Kidney epithelial cell (primary cell): ENCODE results near the gene CTNNA3. TPM values are rescaled to one million over a fixed set of nuclear protein-coding genes. Genes with fewer than 3 reads are reported as not detected.

Experiments used
- DNase-seq: peaks from one replicate; pipeline ENCODE4 v3.0.0-alpha.2; 2010; ENCODE audit warnings: low read depth
- H3K27me3 ChIP-seq: 2 replicates; pipeline ENCODE4 v1.6.0; 2011; ENCODE audit warnings: low read length; ENCODE audit not compliant: control insufficient read depth, insufficient read depth
- H3K36me3 ChIP-seq: 2 replicates; pipeline ENCODE4 v1.5.1; 2011; ENCODE audit warnings: low read length; ENCODE audit not compliant: control insufficient read depth, insufficient read depth
- H3K4me3 ChIP-seq: 2 replicates; pipeline ENCODE4 v1.5.1; 2011; ENCODE audit warnings: low read depth, mild to moderate bottlenecking, control low read depth, low read length
- total RNA-seq: library from RNA; depleted of rRNA; stranded (reverse); fragments of >200 nt; gene quantifications from 2 replicates; pipeline ENCODE4 v1.2.3, GENCODE V29; 2015
- TF ChIP-seq, protein P1 (sequence below): IDR thresholded peaks from 2 replicates; pipeline ENCODE4 v1.5.1; 2011; ENCODE audit warnings: mild to moderate bottlenecking, moderate library complexity, low read length, control low read depth, inconsistent platforms; ENCODE audit not compliant: insufficient read depth, poor library complexity, severe bottlenecking

Gene CTNNA3
- total RNA-seq, 1 donor from 2014 or later: 0.79 TPM

DNA sequence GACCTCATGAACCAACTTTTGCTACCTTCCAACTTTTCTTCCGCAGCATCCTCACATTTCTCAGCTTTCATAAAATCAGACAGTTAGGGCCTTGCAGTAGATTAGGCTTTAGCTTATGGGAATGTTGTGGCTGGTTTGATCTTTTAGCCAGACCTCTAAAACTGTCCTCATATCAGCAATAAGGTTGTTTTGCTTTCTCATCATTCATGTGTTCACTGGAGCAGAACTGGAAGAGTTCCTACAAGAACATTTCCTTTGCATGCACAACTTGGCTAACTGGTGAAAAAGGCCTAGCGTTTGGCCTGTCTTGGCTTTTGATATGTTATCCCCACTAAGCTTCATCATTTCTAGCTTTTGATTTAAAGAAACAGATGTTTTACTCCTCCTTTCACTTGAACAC is 900.1 kb downstream of the CTNNA3 start:
- no peak for DNase-seq
- H3K36me3 ChIP-seq: no peaks in the 10 kb centered on the region
- H3K4me3 ChIP-seq: no peak overlapping the region
- no peaks in the 10 kb centered on the region for H3K27me3 ChIP-seq
- TF ChIP-seq, protein P1, sequence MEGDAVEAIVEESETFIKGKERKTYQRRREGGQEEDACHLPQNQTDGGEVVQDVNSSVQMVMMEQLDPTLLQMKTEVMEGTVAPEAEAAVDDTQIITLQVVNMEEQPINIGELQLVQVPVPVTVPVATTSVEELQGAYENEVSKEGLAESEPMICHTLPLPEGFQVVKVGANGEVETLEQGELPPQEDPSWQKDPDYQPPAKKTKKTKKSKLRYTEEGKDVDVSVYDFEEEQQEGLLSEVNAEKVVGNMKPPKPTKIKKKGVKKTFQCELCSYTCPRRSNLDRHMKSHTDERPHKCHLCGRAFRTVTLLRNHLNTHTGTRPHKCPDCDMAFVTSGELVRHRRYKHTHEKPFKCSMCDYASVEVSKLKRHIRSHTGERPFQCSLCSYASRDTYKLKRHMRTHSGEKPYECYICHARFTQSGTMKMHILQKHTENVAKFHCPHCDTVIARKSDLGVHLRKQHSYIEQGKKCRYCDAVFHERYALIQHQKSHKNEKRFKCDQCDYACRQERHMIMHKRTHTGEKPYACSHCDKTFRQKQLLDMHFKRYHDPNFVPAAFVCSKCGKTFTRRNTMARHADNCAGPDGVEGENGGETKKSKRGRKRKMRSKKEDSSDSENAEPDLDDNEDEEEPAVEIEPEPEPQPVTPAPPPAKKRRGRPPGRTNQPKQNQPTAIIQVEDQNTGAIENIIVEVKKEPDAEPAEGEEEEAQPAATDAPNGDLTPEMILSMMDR: no peak

DNA sequence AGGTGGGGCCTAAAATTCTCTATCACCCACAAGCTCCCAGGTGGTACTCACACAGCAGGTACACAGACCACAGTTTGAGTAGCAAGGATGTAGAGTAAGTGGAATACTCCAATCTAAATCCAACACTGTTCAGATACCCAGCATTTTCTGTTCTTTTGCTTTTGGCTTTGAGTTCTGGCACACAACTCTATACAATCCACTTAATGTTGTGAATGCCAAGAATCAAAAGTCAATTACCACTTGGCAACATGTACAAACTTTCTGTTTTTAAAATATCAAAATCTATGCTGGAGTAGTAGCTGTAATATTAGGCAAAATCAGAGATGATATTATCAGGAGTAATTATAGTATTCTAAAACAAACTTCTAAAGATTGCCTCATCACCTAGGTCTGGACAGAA is 903.6 kb downstream of the CTNNA3 start:
- no peaks in the 10 kb centered on the region for H3K27me3 ChIP-seq
- TF ChIP-seq, protein P1: no peak
- H3K4me3 ChIP-seq: no peak overlapping the region
- DNase-seq: no peak
- no peaks in the 10 kb centered on the region for H3K36me3 ChIP-seq

DNA sequence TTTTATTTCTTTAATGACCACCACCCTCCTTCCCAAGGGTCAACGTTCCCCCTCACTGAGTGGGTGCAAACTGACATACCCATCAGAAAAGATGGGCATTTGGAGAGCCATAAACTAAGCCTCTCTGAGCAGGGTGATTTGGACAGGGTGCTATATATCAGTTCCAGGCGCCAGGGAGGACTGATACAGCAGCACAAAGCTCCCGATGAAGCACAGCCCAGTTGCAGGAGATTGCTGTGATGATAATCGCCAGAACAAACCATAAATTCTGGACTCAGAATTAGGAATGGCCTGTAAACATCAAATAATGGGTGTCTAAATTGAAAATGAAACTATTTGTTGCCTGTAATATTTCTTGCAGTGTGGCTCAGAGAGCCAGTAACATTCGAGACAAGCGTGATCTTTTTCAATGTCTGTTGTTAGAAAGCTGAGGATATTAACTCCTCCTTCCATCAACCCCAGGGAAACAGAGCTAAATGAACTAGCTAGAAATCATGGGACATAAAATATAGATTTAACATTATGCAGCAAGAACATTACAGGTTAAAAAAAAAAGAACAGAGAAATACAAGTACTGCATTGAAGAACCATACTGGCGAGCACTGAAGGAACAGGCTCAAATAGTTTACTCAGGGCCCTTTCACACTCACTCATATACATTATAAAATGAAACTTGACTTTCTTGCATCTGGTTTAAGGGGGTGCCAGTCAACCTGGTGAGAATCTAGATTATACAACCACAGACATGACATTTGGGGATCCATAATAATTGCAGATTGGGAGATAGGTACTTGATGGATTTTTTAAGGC is 907.6 kb downstream of the CTNNA3 start:
- no peak for DNase-seq
- H3K4me3 ChIP-seq: no peak overlapping the region
- no peaks in the 10 kb centered on the region for H3K36me3 ChIP-seq
- TF ChIP-seq, protein P1: no peak
- H3K27me3 ChIP-seq: no peaks in the 10 kb centered on the region

DNA sequence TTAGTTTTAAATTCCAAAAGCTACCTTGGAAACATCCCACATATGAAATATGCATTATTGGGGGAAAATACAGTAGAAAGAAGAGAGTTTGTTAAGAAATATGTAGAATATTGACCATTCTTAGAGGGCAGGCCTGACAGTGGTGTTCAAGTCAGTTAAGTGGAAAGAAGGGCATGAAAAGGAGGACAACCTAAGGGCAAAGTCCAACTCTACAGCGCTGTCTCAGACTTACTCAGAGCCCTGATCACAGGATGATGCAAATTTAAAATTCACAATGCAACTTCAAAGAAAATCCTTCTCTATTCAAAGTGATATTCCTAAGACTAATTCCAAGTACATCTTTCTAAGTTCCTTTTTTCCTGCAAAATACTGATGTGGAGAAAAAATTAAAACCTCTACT is 909.3 kb downstream of the CTNNA3 start:
- TF ChIP-seq, protein P1: no peak
- Histone ChIP-seq H3K27me3 (no peaks in the 10 kb centered on the region), H3K4me3 (no peak overlapping the region), H3K36me3 (no peaks in the 10 kb centered on the region)
- no peak for DNase-seq

DNA sequence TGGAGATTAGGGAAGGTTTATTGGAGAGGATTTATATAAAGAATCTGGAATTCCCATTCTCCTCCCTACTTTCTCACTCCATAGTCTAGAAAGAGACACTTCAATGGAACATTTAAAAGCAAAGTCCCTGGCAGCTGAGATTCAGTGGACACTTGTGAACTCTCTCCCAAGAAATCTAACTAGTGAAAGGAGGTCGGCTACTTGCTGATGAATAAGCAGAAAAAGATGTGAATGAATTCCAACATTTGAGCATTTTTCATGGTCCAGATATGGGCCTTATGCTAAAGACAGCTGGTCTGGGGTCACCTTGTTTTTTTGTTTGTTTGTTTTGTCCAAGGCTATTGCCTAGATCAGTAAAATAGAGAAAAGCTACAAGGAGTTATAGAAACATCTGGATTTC is 911.2 kb downstream of the CTNNA3 start:
- no peak for DNase-seq
- Histone ChIP-seq H3K4me3 (no peak overlapping the region), H3K36me3 (no peaks in the 10 kb centered on the region), H3K27me3 (no peaks in the 10 kb centered on the region)
- TF ChIP-seq, protein P1: no peak

DNA sequence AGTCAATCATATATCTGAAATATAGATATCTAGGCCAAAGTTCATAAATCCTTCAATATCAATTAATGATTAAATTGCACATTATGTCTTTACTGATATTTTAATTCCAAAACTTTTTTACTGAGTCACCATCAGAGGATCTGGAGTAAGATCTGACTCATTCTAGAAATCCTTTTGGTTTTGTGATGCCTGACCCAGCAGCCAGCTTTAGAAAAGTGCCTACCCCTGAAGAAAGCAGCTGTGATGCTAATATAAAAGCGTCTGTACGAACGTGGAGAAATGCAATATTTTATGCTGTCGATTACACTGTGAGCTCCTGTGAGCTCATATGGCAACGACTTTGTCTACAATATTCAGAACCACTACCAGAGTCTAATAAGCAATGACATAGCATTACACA is 912.7 kb downstream of the CTNNA3 start:
- TF ChIP-seq, protein P1: no peak
- Histone ChIP-seq H3K36me3 (no peaks in the 10 kb centered on the region), H3K4me3 (no peak overlapping the region), H3K27me3 (no peaks in the 10 kb centered on the region)
- DNase-seq: no peak
